C4-2B (cell line): Measurements from ENCODE around the gene SOCS6.

Source experiments
- CTCF ChIP-seq: fragments of 450-650 bp; conservative IDR thresholded peaks from 2 replicates; pipeline ENCODE4 v1.5.1; 2017; ENCODE audit warnings: mild to moderate bottlenecking
- ZFX ChIP-seq: fragments of 450-650 bp; IDR thresholded peaks from 2 replicates; pipeline ENCODE4 v1.6.1; 2017

GRCh38 chr18:70333316-70333715 is 44.5 kb downstream of the SOCS6 start:
- no peak for TF ChIP-seq CTCF
- no peak for TF ChIP-seq ZFX
